PC-3 (cell line): ENCODE measurements around the gene GPR6. TPM values are rescaled to one million over a fixed set of nuclear protein-coding genes. Genes with fewer than 3 reads are reported as not detected.

ENCODE experiments used
- ATAC-seq: fragments of 200-7000 bp; cut with Tn5 transposase; 2 replicates; pipeline ENCODE4 v1.9.1; 2020; ENCODE audit warnings: mild to moderate bottlenecking, moderate library complexity
- BruUV-seq: library from RNA; stranded (reverse); fragments of 400-500 nt; replicated peaks from 2 replicates; lab custom pipeline; 2021; lab: Mats Ljungman, UMichigan
- CTCF ChIA-PET: fragments of 300-600 bp; sonication (Branson Sonifier 250); formaldehyde crosslinking; loops from one replicate; lab custom pipeline; 2022; ENCODE audit warnings: antibody characterized with exemption; lab: Charles Lee
- POLR2A ChIA-PET: fragments of 300-600 bp; sonication (Branson Sonifier 250); formaldehyde crosslinking; loops from one replicate; lab custom pipeline; 2022; ENCODE audit warnings: antibody characterized with exemption; ENCODE audit not compliant: unreplicated experiment; lab: Charles Lee
- DNase-seq: peaks from one replicate; pipeline ENCODE4 v3.0.0-alpha.2; 2015
- H2AFZ ChIP-seq: fragments of 300-600 bp; sonication (generic); 2 replicates; pipeline ENCODE4 v1.6.0; 2016; ENCODE audit warnings: antibody characterized with exemption, low read length
- H3F3A ChIP-seq: fragments of 300-600 bp; sonication (generic); one replicate; pipeline ENCODE4 v1.6.0; 2017; ENCODE audit warnings: antibody characterized with exemption, low read length, control low read depth, mild to moderate bottlenecking; ENCODE audit not compliant: unreplicated experiment
- H3K27ac ChIP-seq: fragments of 300-600 bp; sonication (generic); 2 replicates; pipeline ENCODE4 v1.5.1; 2016; ENCODE audit warnings: mild to moderate bottlenecking, low read length
- H3K27me3 ChIP-seq: fragments of 300-600 bp; sonication (generic); 2 replicates; pipeline ENCODE4 v1.6.1; 2016; ENCODE audit warnings: low read length, mixed read lengths
- H3K36me3 ChIP-seq: fragments of 300-600 bp; sonication (generic); 2 replicates; pipeline ENCODE4 v1.6.1; 2016; ENCODE audit warnings: low read depth, mixed run types, low read length, mixed read lengths
- H3K4me1 ChIP-seq: fragments of 300-600 bp; sonication (generic); 2 replicates; pipeline ENCODE4 v1.5.1; 2016; ENCODE audit warnings: low read length; ENCODE audit not compliant: insufficient read depth
- H3K4me2 ChIP-seq: fragments of 300-600 bp; sonication (generic); 2 replicates; pipeline ENCODE4 v1.6.0; 2016; ENCODE audit warnings: low read length
- H3K4me3 ChIP-seq: fragments of 300-600 bp; sonication (generic); 2 replicates; pipeline ENCODE4 v1.5.1; 2016; ENCODE audit warnings: mild to moderate bottlenecking, low read length, mixed read lengths
- H3K79me2 ChIP-seq: fragments of 300-600 bp; sonication (generic); 2 replicates; pipeline ENCODE4 v1.6.1; 2017; ENCODE audit warnings: low read length, mixed read lengths
- H3K9ac ChIP-seq: fragments of 300-600 bp; sonication (generic); 2 replicates; pipeline ENCODE4 v1.6.0; 2016; ENCODE audit warnings: mild to moderate bottlenecking, low read length
- H3K9me2 ChIP-seq: fragments of 300-600 bp; sonication (generic); replicated peaks from 2 replicates; pipeline ENCODE4 v1.6.1; 2016; ENCODE audit warnings: mixed run types, low read length, mixed read lengths
- H3K9me3 ChIP-seq: fragments of 300-600 bp; sonication (generic); 2 replicates; pipeline ENCODE4 v1.6.1; 2016; ENCODE audit warnings: low read length, mixed read lengths
- H4K20me1 ChIP-seq: fragments of 300-600 bp; sonication (generic); 2 replicates; pipeline ENCODE4 v1.6.1; 2016; ENCODE audit warnings: low read length, mixed read lengths
- CTCF ChIP-seq: fragments of 300-600 bp; sonication (generic); conservative IDR thresholded peaks from 2 replicates; pipeline ENCODE4 v1.5.1; 2017; ENCODE audit warnings: antibody characterized with exemption, low read depth, mild to moderate bottlenecking, low read length
- EZH2 ChIP-seq: fragments of 300-600 bp; sonication (generic); IDR thresholded peaks from one replicate; pipeline ENCODE4 v1.6.1; 2017; ENCODE audit warnings: antibody characterized with exemption, mild to moderate bottlenecking, low read length; ENCODE audit not compliant: unreplicated experiment
- EZH2phosphoT487 ChIP-seq: fragments of 300-600 bp; sonication (generic); IDR thresholded peaks from 2 replicates; pipeline ENCODE4 v1.6.1; 2018; ENCODE audit warnings: mild to moderate bottlenecking, antibody characterized with exemption, low read length, borderline replicate concordance
- intact Hi-C: fragments of 100-400 bp; cut with micrococcal nuclease; formaldehyde crosslinking; loops from 2 replicates; pipeline ENCODE4 v1.9.0; 2023
- total RNA-seq: library from RNA; depleted of rRNA; stranded (reverse); fragments of >200 nt; gene quantifications from 2 replicates; pipeline ENCODE4 v1.2.3, GENCODE V29; 2014; rRNA removed

The GPR6 gene
- total RNA-seq, 1 experiment from 2014 or later, result not detected

DNA sequence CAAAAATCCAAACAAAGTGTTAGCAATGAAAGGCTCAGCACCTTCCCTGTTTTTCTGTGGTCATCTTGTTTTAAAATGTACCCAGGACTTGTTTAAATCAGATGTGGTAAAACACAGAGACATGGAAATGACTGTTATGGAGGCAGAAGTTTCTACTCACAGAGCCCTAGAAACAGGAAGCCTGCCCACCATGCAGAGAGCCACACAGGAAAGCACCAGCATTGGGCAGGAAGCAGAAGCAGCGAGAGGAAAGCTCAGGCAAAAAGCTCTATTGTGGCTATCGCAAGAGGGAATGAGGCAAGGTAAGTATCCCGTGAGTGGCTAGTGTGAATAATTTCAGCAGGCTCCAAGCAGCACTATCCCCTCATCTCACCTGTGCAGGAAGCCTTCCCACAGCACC lies 42.8 kb downstream of the GPR6 start:
- Histone ChIP-seq H3K4me1 (no peaks in the 10 kb centered on the region), H3K9ac (no peak overlapping the region), H4K20me1 (no peaks in the 10 kb centered on the region), H2AFZ (no peak overlapping the region), H3K27me3 (no peaks in the 10 kb centered on the region), H3K79me2 (no peaks in the 10 kb centered on the region), H3K36me3 (no peaks in the 10 kb centered on the region), H3F3A (no peaks in the 10 kb centered on the region), H3K27ac (no peak overlapping the region), H3K9me3 (no peaks in the 10 kb centered on the region), H3K4me3 (no peak overlapping the region), H3K4me2 (no peak overlapping the region), H3K9me2 (no peaks in the 10 kb centered on the region)
- CTCF ChIA-PET, result no interaction called here
- no peak for TF ChIP-seq EZH2phosphoT487
- BruUV-seq, result no TSS peak
- ATAC-seq (no peak), DNase-seq (no peak)
- intact Hi-C loops, result no loop called here
- POLR2A ChIA-PET, result no interaction called here

GRCh38 chr6:110029144-110029543 lies 51.0 kb downstream of the GPR6 start:
- H2AFZ ChIP-seq, result no peak overlapping the region
- H3K9me2 ChIP-seq, result no peaks in the 10 kb centered on the region
- CTCF ChIA-PET, result no interaction called here
- ATAC-seq, result no peak
- no peaks in the 10 kb centered on the region for H3K36me3 ChIP-seq
- no peak overlapping the region for H3K27ac ChIP-seq
- no peak overlapping the region for H3K9ac ChIP-seq
- TF ChIP-seq EZH2 (no peak), EZH2phosphoT487 (no peak), CTCF (no peak)
- DNase-seq, result no peak
- no peaks in the 10 kb centered on the region for H4K20me1 ChIP-seq
- no peaks in the 10 kb centered on the region for H3K4me1 ChIP-seq
- BruUV-seq, result no TSS peak
- no peaks in the 10 kb centered on the region for H3K27me3 ChIP-seq
- intact Hi-C loops, result no loop called here
- H3K4me2 ChIP-seq, result no peak overlapping the region
- H3F3A ChIP-seq, result no peaks in the 10 kb centered on the region
- H3K79me2 ChIP-seq, result no peaks in the 10 kb centered on the region
- no peaks in the 10 kb centered on the region for H3K9me3 ChIP-seq
- POLR2A ChIA-PET, result no interaction called here
- no peak overlapping the region for H3K4me3 ChIP-seq

Other genes with a start within 250 kb of the GPR6 start
- 3.0 and 15.8 TPM in 2 replicates for gene WASF1, start 201.4 kb downstream of the GPR6 start, total RNA-seq
- gene CDC40, start 202.1 kb downstream of the GPR6 start, total RNA-seq, result 7.4 and 8.9 TPM in 2 replicates